ENCODE results near the gene DNMT1.

DNMT1 gene

GRCh38 chr19:10104130-10104513 is 90.6 kb downstream of the DNMT1 start:
- TF ChIP-seq CTCF (IDR thresholded peaks at IDR 0.05; ENCODE audit: extremely low read depth, insufficient read depth, missing control alignments): no peak
- in situ Hi-C loops (cut with MboI; ENCODE audit: low pct_unique_long_range_greater_than_20kb, low sequenced_read_pairs, unreplicated experiment): no loop called here
- DNase-seq (ENCODE audit: low spot score): no peak

- in situ Hi-C loops (cut with MboI; ENCODE audit: low pct_unique_long_range_greater_than_20kb, low sequenced_read_pairs, unreplicated experiment): no loop called here
- peak; percentile 79 for DNase-seq (ENCODE audit: low spot score)
- no peak for TF ChIP-seq CTCF (IDR thresholded peaks at IDR 0.05; ENCODE audit: extremely low read depth, insufficient read depth, missing control alignments)
Measured at GRCh38 chr19:10102787-10103236, 91.9 kb downstream of the DNMT1 start.

- no peak for DNase-seq (ENCODE audit: low spot score)
- in situ Hi-C loops (cut with MboI; ENCODE audit: low pct_unique_long_range_greater_than_20kb, low sequenced_read_pairs, unreplicated experiment): no loop called here
- no peak for TF ChIP-seq CTCF (IDR thresholded peaks at IDR 0.05; ENCODE audit: extremely low read depth, insufficient read depth, missing control alignments)
Measured at GRCh38 chr19:10100163-10100785, 94.5 kb downstream of the DNMT1 start.

GRCh38 chr19:10096615-10096963 is 98.2 kb downstream of the DNMT1 start:
- DNase-seq (ENCODE audit: low spot score): no peak
- in situ Hi-C loops (cut with MboI; ENCODE audit: low pct_unique_long_range_greater_than_20kb, low sequenced_read_pairs, unreplicated experiment): no loop called here
- no peak for TF ChIP-seq CTCF (IDR thresholded peaks at IDR 0.05; ENCODE audit: extremely low read depth, insufficient read depth, missing control alignments)

- DNase-seq (ENCODE audit: low spot score): peak; percentile 99
- in situ Hi-C loops (cut with MboI; ENCODE audit: low pct_unique_long_range_greater_than_20kb, low sequenced_read_pairs, unreplicated experiment): no loop called here
- TF ChIP-seq CTCF (IDR thresholded peaks at IDR 0.05; ENCODE audit: extremely low read depth, insufficient read depth, missing control alignments): no peak
Measured at GRCh38 chr19:10095948-10096614, 98.7 kb downstream of the DNMT1 start.

- no peak for DNase-seq (ENCODE audit: low spot score)
- in situ Hi-C loops (cut with MboI; ENCODE audit: low pct_unique_long_range_greater_than_20kb, low sequenced_read_pairs, unreplicated experiment): no loop called here
- TF ChIP-seq CTCF (IDR thresholded peaks at IDR 0.05; ENCODE audit: extremely low read depth, insufficient read depth, missing control alignments): no peak
Measured at GRCh38 chr19:10095622-10095947, 99.2 kb downstream of the DNMT1 start.

Data from GM13977 (cell line).